Ishikawa (cell line): ENCODE data around the gene IRF8.

Source experiments
- CEBPB ChIP-seq: IDR thresholded peaks from 2 replicates; pipeline ENCODE4 v1.6.1; 2012
- CREB1 ChIP-seq: IDR thresholded peaks from 2 replicates; pipeline ENCODE4 v1.6.1; 2012; ENCODE audit warnings: low read depth
- EGR1 ChIP-seq: IDR thresholded peaks from 2 replicates; pipeline ENCODE4 v1.6.1; 2012
- EP300 ChIP-seq: IDR thresholded peaks from 2 replicates; pipeline ENCODE4 v1.6.1; 2012; ENCODE audit warnings: borderline replicate concordance
- FOXM1 ChIP-seq: IDR thresholded peaks from 2 replicates; pipeline ENCODE4 v1.6.1; 2012; ENCODE audit warnings: low read depth, borderline replicate concordance
- MAX ChIP-seq: IDR thresholded peaks from 2 replicates; pipeline ENCODE4 v1.6.1; 2012
- RAD21 ChIP-seq: IDR thresholded peaks from 2 replicates; pipeline ENCODE4 v1.6.1; 2012; ENCODE audit warnings: low read depth
- REST ChIP-seq: IDR thresholded peaks from 2 replicates; pipeline ENCODE4 v1.6.1; 2012; ENCODE audit warnings: low read depth, mild to moderate bottlenecking
- TAF1 ChIP-seq: IDR thresholded peaks from 2 replicates; pipeline ENCODE4 v1.6.1; 2012; ENCODE audit warnings: low read depth, mild to moderate bottlenecking
- TCF12 ChIP-seq: IDR thresholded peaks from 2 replicates; pipeline ENCODE4 v1.6.1; 2012; ENCODE audit warnings: low read depth
- TEAD4 ChIP-seq: IDR thresholded peaks from 2 replicates; pipeline ENCODE4 v1.6.1; 2012
- USF1 ChIP-seq: IDR thresholded peaks from 2 replicates; pipeline ENCODE4 v1.6.1; 2012
- YY1 ChIP-seq: IDR thresholded peaks from 2 replicates; pipeline ENCODE4 v1.6.1; 2012; ENCODE audit warnings: low read depth
- ZBTB7A ChIP-seq: IDR thresholded peaks from 2 replicates; pipeline ENCODE4 v1.6.1; 2012; ENCODE audit warnings: low read depth

GRCh38 chr16:85944572-85945423, 45.8 kb downstream of the IRF8 start:
- TF ChIP-seq TAF1 (no peak), CEBPB (no peak), YY1 (no peak), REST (no peak), FOXM1 (no peak), RAD21 (no peak), USF1 (no peak), CREB1 (no peak), ZBTB7A (no peak), TCF12 (no peak), MAX (no peak), EP300 (no peak), EGR1 (no peak), TEAD4 (no peak)
